ENCODE data around the gene FTSJ1.
A peak's percentile ranks its signal among the peaks of the same experiment; 100 is the strongest.
"Not testable (repeated sequence)": the region's sequence is repeated elsewhere in the genome, so short reads cannot be mapped to it uniquely, and the experiment has no call there.

The FTSJ1 gene

DNA sequence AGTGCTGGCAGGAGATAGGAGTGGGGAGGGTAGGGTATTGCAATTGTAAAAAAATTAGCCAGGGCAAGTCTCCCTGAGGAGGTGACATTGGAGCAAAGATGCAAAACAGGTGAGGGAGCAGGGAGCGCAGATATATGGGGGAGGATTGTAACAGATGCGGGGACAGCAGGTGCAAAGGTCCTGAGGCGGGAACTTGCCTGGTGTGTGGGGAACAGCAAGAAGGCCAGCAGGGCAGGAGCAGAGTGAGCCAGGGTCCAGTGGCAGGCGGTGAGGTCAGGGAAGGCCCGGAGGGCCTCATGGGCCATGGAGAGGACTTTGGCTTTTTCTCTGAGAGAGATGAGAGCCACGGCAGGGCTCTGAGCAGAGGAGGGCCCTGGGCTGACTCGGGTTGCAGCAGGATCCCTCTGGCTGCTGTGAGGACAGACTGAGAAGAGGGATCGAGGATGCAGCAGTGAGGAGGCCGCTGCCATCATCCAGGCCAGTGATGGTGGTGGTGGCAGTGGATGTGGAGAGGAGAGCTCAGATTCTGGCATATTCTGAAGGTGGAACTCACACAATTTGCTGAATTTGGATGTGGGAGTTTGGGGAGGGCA is 39.0 kb downstream of the FTSJ1 start:
- DNase-seq, result no peak
- intact Hi-C loops (cut with DNase I), result no loop called here

GRCh38 chrX:48515842-48516241 is 39.8 kb downstream of the FTSJ1 start:
- DNase-seq, result no peak
- intact Hi-C loops (cut with DNase I), result no loop called here

- intact Hi-C loops (cut with DNase I), result no loop called here
These were observed 40.3 kb downstream of the FTSJ1 start for GRCh38 chrX:48516285-48516684.

GRCh38 chrX:48516987-48517386 is 41.0 kb downstream of the FTSJ1 start:
- DNase-seq, result no peak
- intact Hi-C loops (cut with DNase I), result no loop called here

More at GRCh38 chrX:48516285-48516684, 40.3 kb downstream of the FTSJ1 start:
- no peak for DNase-seq

- intact Hi-C loops (cut with DNase I); DNase-seq: not testable (repeated sequence)
These were observed 43.5 kb downstream of the FTSJ1 start for GRCh38 chrX:48519481-48519880.

- DNase-seq, result no peak
- intact Hi-C loops (cut with DNase I), result no loop called here
These were observed 44.5 kb downstream of the FTSJ1 start for GRCh38 chrX:48520455-48520854.

- intact Hi-C loops (cut with DNase I), result no loop called here
- peak in 10 of 42 donors; percentile 3 to 40 (median 26) for DNase-seq
These were observed 45.0 kb downstream of the FTSJ1 start for GRCh38 chrX:48520976-48521352.

DNA sequence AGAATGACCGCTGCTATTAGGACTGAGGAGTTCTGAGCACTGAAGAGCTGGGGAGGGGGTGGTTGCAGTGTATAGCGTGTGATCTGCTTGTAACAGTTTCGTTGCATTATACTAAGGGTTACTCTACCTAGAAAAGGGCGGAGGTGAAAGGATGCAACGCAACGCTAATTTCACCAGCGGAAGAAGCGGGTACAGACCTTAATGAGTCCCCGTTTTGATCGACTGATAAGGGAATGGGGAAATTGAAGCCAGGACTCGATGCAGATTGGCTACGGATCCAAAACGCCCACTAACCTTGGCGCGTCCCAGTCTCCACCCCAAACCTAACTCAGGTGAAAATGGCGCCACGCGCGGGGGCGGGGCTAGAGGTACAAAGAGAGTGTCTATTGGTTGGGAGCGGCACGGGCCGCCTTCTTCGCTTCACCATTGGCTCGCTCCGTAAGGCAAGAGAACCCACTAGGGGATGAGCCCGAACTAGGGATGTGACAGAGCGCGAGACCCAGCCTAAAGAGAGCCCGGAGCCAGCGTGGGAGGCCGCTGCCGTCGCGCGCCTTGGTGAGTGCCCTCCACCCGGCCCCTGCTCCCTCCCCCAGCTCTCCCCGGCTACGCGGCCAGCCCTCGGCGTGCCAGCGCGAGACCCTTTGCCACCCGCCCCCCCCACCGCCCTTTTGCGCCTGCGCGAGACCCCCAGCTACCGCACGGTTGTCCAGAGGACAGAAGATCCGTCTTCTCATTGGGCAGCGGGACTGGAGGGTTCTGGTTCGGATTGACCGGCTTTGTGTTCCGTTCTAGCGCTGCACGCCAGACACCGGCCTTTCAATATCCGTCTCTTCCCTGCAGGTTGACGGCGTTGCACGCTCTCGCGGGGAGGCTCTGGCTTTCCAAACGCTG is 45.6 kb downstream of the FTSJ1 start, which contains the start of gene EBP:
Gene EBP (plus strand): TSS at position 456 of the 891 bp plus-strand sequence. CDS start 1,964 bp downstream, outside the sequence.
- intact Hi-C loops (cut with DNase I), result no loop called here
- peak; percentile 80 to 95 (median 90) for DNase-seq

DNA sequence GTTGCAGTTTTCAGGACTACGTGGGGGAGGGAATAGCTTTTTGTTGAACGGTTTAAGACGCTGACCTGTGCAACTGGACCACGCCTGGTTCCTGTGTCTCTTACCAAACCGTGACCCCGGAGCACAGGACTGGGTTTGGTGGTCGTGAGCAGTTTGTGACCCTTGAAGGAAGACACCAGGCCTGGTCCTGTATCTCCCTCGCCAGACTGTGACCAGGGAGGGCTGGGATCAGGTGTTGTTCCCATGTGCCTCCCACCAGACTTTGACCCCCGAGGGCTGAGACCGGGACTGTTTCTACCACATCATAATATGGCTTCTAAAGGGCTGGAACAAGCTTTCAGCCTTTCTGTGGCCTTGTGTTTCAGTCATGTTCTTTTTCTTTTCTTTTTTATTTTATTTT is 46.3 kb downstream of the FTSJ1 start:
- intact Hi-C loops (cut with DNase I), result no loop called here
- DNase-seq, result no peak

DNA sequence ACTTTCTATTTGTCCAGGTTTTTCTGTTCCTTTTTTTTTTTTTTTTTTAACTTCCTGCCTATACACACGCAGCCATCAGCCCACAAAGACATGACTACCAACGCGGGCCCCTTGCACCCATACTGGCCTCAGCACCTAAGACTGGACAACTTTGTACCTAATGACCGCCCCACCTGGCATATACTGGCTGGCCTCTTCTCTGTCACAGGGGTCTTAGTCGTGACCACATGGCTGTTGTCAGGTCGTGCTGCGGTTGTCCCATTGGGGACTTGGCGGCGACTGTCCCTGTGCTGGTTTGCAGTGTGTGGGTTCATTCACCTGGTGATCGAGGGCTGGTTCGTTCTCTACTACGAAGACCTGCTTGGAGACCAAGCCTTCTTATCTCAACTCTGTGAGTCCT is 47.7 kb downstream of the FTSJ1 start:
- intact Hi-C loops (cut with DNase I), result no loop called here
- no peak for DNase-seq

GRCh38 chrX:48525853-48526252 is 49.9 kb downstream of the FTSJ1 start:
- DNase-seq; intact Hi-C loops (cut with DNase I): not testable (repeated sequence)

- no peak for DNase-seq
- intact Hi-C loops (cut with DNase I), result no loop called here
These were observed 54.7 kb downstream of the FTSJ1 start for GRCh38 chrX:48530736-48531135.

DNA sequence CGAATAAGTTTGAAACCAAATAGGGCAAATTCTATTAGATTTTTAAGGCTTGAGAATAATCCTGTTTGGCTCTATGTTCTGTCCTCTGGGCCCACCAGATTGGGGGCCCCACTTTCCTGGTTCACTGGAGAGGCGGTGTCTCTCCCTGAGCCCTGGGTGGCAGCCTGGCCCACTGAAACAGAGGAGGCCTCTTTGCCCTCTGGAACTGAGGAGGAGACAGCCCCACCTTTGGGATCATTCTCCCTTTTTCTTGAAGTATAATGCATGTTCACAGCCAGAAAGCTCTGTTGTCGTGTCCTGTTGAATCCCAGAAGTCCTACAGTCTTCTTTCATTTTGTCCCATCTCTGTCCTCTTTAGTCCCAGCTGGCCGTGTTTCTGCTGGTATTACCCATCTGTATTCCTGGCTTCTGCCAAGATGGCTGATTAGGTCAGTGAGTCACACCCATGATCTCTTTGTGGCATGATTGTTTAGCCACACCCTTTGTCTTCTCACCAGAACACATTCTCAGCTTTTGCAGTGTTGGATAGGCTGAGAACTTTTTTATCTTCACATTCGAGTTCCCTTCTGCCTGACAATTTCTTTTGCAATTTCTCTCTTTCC is 55.5 kb downstream of the FTSJ1 start:
- intact Hi-C loops (cut with DNase I), result no loop called here
- no peak for DNase-seq

DNA sequence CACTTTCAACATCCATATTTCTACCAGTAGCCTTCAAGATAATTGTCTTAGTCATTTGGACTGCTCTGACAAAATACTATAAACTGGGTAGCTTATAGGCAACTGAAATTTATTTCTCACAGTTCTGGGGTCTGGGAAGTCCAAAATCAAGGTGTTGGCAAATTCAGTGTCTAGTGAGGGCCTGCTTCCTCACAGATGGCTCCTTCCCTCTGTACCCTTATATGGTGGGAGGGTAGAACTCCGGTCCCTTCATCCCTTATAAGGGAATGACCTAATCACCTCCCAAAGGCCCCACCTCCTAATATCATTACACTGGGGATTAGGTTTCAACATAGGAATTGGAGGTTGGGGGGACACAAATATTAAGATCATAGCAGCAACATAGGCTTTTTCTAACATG is 56.2 kb downstream of the FTSJ1 start:
- no peak for DNase-seq
- intact Hi-C loops (cut with DNase I), result no loop called here

DNA sequence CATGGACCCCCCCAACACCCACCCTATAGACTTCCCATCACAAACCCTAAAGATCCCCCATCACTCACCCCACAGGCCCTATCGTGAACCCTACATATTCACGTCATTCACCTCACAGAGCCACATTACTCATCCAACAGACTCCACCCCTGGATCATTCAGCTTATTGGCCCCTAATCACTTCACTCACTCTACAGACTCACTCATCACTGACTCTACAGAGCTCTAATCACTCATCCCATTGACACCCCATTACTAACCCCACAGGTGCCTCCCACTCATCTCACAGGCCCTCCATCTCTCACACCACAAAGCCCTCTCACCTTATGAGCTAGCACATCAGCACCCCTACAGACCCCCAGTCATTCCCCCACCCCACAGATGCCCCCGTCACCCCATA is 57.2 kb downstream of the FTSJ1 start:
- no peak for DNase-seq
- intact Hi-C loops (cut with DNase I), result no loop called here

Data from head of caudate nucleus (tissue), 42 donors.